Measurements from ENCODE around the gene ARR3.

DNA sequence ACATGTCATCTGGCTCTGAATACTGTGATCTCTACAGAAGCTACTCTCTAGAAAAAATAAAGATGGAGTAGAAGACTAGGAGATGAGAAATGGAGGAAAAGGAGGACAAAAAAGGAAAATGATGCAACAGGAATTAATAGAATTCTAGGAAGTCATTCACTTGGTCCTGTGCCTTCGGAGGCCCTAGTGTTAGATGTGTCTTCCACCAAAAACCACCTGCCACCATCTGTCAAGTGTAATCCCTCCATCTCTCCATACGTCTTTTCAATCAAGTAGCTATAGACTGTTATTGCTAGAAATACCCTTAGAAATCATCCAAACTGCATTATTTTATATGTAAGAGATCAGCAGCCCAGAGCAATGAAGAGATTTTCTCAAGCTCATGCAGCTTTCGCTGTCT lies 10.9 kb downstream of the ARR3 start:
- TF ChIP-seq, protein P1, sequence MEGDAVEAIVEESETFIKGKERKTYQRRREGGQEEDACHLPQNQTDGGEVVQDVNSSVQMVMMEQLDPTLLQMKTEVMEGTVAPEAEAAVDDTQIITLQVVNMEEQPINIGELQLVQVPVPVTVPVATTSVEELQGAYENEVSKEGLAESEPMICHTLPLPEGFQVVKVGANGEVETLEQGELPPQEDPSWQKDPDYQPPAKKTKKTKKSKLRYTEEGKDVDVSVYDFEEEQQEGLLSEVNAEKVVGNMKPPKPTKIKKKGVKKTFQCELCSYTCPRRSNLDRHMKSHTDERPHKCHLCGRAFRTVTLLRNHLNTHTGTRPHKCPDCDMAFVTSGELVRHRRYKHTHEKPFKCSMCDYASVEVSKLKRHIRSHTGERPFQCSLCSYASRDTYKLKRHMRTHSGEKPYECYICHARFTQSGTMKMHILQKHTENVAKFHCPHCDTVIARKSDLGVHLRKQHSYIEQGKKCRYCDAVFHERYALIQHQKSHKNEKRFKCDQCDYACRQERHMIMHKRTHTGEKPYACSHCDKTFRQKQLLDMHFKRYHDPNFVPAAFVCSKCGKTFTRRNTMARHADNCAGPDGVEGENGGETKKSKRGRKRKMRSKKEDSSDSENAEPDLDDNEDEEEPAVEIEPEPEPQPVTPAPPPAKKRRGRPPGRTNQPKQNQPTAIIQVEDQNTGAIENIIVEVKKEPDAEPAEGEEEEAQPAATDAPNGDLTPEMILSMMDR (IDR thresholded peaks at IDR 0.05 in 4 of 5, conservative IDR thresholded peaks at IDR 0.05 in 1 of 5) = no peak
- TF ChIP-seq POLR2A (IDR thresholded peaks at IDR 0.05) = no peak

Data from gastrocnemius medialis (tissue), 4 donors.